HG03159 (cell line): ENCODE results near the gene ZNF768.
"Not testable (repeated sequence)": the region's sequence is repeated elsewhere in the genome, so short reads cannot be mapped to it uniquely, and the experiment has no call there.

Experiments used
- ATAC-seq: cut with Tn5 transposase; IDR thresholded peaks from one replicate; pipeline ENCODE4 v1.9.1; 2021; ENCODE audit warnings: mild to moderate bottlenecking, moderate library complexity; ENCODE audit not compliant: unreplicated experiment

ZNF768 gene

GRCh38 chr16:30511509-30511908 is 14.9 kb downstream of the ZNF768 start:
- no peak for ATAC-seq

GRCh38 chr16:30510376-30510938 is 15.9 kb downstream of the ZNF768 start:
- no peak for ATAC-seq

GRCh38 chr16:30509081-30509765 is 17.1 kb downstream of the ZNF768 start:
- no peak for ATAC-seq

- ATAC-seq, result no peak
Observed at GRCh38 chr16:30503403-30504296, 22.7 kb downstream of the ZNF768 start.

- no peak for ATAC-seq
Observed at GRCh38 chr16:30499284-30499683, 27.1 kb downstream of the ZNF768 start.

GRCh38 chr16:30494709-30495108 is 31.7 kb downstream of the ZNF768 start:
- no peak for ATAC-seq

DNA sequence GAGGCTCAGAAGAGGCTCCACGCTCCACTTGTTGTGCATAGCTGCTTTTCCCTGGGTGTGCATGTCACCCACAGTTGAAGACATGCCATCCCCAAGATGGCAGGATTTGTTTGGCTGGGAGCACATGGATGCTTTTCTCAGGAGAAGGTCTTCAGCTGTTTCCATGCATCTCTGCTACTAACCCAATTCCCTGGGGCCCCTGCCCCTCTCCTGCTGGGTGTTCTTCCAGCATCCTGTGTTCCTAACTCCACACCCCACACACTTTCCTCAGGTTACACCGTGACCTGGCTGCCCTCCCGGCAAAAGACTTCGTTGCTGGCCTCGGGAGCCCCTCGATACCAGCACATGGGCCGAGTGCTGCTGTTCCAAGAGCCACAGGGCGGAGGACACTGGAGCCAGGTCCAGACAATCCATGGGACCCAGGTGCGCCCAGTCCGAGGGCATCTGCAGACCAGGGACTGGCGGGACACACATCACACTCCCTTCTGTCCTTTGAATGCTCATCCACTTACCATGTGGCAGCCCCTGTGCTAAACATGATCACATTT is 32.4 kb downstream of the ZNF768 start:
- no peak for ATAC-seq

- no peak for ATAC-seq
Observed at GRCh38 chr16:30491744-30492308, 34.5 kb downstream of the ZNF768 start.

DNA sequence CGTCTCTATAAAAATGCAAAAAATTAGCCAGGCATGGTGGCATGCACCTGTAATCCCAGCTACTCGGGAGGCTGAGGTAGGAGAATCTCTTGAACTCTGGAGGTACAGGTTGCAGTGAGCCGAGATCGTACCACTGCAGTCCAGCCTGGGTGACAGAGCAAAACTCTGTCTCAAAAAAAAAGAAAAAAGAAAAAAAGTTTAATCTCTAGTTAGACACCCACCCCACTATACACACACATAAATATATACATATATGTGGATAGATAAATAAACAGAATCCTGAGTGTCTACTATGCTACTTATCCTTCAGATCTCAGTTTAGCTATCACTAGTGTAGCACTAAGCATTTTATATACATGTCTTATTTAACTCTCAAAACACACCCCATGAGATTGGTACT is 35.1 kb downstream of the ZNF768 start:
- ATAC-seq, result no peak

DNA sequence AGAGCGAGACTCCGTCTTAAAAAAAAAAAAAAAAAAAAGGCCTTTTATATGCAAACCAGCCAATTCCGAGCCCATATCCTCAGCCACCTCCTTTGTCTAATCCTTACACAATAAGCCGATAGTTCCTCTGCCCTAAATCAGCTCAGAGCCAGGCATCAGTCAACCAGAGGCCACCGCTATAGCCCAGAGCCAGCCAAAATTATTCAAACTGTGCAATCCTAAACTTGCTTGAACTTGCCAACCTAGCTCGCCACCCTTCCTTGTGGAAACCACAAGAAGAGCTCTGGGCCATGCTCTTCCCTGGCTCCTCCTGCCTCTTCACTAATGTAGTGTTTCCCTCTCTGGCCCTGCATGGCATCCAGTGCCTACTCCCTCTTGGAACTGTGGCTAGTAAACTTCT is 36.2 kb downstream of the ZNF768 start:
- no peak for ATAC-seq

DNA sequence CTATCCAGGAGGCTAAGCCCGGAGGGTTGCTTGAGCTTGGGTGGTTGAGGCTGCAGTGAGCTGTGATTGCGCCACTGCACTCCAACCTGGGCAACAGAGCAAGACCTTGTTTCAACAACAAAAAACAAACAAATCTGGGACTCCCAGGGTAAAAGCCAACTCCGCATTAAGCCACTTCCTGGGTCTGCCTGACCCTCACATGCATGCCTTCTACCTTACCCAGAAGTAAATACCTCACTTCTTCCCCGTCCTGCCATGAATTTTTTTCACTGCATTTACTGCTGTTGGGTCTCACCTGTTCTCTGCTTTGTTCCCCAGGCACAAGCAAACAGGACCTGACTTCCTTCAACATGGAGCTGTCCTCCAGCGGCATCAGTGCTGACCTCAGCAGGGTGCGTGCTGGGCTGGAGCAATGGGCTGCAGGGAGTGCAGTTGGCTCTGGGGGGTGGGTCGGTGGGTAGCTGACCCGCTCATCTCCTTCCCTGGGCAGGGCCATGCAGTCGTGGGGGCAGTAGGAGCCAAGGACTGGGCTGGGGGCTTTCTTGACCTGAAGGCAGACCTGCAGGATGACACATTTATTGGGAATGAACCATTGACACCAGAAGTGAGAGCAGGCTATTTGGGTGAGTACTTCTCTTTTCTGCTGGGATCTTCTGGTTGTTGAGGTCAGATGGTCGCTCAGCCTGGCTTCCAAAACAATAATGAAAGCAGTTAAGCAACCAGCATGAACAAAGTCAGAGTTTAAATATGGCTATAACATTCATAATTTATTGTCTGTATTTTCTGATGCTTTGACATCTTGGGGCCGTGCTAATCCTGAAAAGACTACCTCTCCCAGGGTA is 37.4 kb downstream of the ZNF768 start:
- no peak for ATAC-seq

DNA sequence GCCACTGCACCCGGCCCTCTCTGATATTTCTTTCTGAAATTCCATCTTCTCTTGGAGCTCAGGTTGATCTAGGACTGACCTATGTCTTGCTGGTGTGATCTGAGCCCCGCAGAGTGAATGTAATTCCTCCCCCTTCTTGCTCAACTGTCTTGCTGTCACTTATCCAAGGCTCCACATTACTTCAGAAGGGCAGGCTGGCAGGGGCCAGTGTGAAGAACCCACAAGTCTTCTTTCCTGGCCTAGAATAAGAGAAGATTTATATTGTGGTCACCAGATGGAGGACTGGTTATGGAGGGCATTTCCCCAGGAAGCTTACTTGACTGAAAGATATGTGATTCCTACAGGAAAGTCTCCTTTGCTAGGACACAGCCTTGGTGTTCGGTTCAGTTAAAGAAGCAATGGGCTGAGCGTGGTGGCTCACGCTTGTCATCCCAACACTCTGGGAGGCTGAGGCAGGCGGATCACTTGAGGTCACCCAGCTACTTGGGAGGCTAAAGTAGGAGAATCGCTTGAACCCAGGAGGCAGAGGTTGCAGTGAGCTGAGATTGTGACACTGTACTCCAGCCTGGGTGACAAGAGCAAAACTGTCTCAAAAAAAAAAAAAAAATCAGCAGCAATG is 40.4 kb downstream of the ZNF768 start:
- ATAC-seq, result no peak

DNA sequence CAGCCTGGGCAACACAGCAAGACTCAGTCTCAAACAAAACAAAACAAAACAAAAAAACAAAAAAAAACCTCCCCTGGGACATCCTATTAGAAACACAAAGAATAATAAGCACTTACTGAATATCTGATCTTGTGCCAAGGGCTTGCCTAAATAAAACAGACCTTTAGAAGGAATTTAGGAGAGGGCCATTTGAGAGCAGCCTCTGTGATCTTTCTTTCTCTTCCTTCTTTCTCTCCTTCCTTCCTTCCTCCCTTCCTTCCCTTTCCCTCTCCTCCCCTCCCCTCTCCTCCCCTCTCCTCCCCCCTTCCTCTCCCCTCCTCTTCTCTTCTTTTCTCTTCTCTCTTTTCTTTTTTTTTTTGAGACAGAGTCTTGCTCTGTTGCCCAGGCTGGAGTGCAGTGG is 41.5 kb downstream of the ZNF768 start:
- no peak for ATAC-seq

DNA sequence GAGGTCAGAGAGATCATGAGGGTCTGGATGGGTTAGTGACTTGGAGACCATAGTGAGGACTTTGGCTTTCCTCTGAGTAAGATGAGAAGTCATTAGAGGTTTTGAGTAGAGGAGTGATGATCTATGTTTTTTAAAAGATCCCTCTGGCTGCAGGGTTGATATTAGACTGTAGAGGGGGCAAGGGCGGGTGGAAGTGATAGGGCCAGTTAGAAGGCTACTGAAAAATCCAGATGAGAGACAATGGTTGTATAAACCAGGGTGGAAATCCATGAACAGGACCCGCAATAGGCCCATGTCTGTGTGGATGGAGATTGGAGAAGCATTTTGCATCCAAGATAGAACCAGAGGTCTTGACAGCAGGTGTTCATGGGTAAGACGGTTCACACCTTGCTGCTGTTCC is 44.0 kb downstream of the ZNF768 start:
- no peak for ATAC-seq

GRCh38 chr16:30481381-30481780 is 45.0 kb downstream of the ZNF768 start:
- ATAC-seq, result no peak

- no peak for ATAC-seq
Observed at GRCh38 chr16:30478766-30479478, 47.4 kb downstream of the ZNF768 start.

DNA sequence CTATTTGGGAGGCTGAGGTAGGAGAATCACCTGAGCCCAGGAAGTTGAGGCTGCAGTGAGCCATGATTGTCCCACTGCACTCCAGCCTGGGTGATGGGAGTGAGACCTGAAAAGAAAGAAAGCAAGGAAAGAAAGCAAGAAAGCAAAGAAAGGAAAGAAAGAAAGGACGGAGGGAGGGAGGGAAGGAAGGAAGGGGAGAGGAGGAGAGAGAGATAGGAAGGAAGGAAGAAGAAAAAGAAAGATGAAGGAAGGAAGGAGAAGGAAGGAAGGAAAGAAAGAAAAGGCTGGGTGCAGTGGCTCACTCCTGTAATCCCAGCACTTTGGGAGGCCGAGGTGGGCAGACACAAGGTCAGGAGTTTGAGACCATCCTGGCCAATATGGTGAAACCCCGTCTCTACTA is 48.6 kb downstream of the ZNF768 start:
- ATAC-seq, result not testable (repeated sequence)

DNA sequence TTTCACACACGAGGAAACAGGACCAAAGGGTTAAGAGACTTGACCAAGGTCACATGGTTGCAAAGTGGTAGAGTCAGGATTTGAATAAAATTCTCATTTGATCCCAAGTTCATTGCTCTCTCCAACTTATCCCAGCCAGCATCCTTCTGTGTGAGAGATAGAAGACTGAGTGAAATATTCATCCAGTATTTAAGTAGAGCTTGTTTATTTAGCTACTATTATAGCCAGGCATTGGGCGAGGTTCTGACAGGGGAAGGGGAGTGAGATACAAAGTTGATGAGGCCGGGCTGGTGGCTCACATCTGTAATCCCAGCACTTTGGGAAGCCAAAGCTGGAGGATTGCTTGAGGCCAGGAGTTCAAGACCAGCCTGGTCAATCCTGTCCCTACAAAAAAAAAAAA is 49.4 kb downstream of the ZNF768 start:
- no peak for ATAC-seq

DNA sequence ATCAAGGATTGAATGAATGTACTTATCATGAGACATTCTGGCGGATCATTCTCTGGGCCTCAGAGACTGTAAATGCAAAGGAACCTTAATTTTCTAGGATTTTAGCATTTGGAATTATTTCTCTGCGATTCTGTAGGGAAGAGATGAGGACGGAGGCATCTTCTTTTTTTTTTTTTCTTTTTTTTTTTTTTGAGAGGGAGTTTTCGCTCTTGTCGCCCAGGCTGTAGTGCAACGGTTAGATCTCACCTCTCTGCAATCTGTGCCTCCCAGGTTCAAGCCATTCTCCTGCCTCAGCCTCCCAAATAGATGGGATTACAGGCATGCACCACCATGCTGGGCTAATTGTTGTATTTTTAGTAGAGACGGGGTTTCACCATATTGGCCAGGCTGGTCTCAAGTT is 51.7 kb downstream of the ZNF768 start:
- ATAC-seq, result no peak
